SK-N-SH (cell line): Measurements from ENCODE around the gene SIGLEC12. TPM values are rescaled to one million over a fixed set of nuclear protein-coding genes. Genes with fewer than 3 reads are reported as not detected.

ENCODE experiments used
- CTCF ChIA-PET: fragments of 300-600, 350-600 bp; formaldehyde crosslinking; extraction: SDS; loops from one replicate; lab custom pipeline; 2021; lab: Yijun Ruan, JAX
- POLR2A ChIA-PET: fragments of 350-600 bp; sonication (Branson Sonifier 250); formaldehyde crosslinking; extraction: SDS; loops from one replicate; lab custom pipeline; 2020; ENCODE audit warnings: antibody characterized with exemption, inconsistent platforms; lab: Yijun Ruan, JAX
- DNase-seq: peaks from one replicate; pipeline ENCODE4 v3.0.0; 2012
- H2AFZ ChIP-seq: fragments of 200-600 bp; sonication (generic); 2 replicates; pipeline ENCODE4 v1.8.1; 2016; ENCODE audit warnings: antibody characterized with exemption, mild to moderate bottlenecking, low read depth
- H3F3A ChIP-seq: fragments of 200-600 bp; sonication (generic); replicated peaks from 2 replicates; pipeline ENCODE3; 2016; ENCODE audit warnings: antibody characterized with exemption, mild to moderate bottlenecking; ENCODE audit not compliant: insufficient read depth
- H3K27ac ChIP-seq, 2 experiments: fragments of 200-500 bp in 1 of 2; fragments of 200-600 bp in 1 of 2; sonication (Bioruptor generic) in 1 of 2; sonication (generic), shearing (Covaris generic) in 1 of 2; 2 replicates each; pipeline versions ENCODE4 v1.5.1 to v1.6.1; 2014 to 2016; ENCODE audit warnings: low read depth in 2 of 2, inconsistent platforms in 1 of 2, low read length in 1 of 2, mild to moderate bottlenecking in 1 of 2, mixed read lengths in 1 of 2
- H3K27me3 ChIP-seq: fragments of 200-600 bp; sonication (generic), shearing (Covaris generic); 2 replicates; pipeline ENCODE4 v1.6.1; 2016; ENCODE audit warnings: mixed run types; ENCODE audit not compliant: insufficient read depth
- H3K36me3 ChIP-seq, 2 experiments: fragments of 200-500 bp in 1 of 2; fragments of 200-600 bp in 1 of 2; sonication (Bioruptor generic) in 1 of 2; sonication (generic) in 1 of 2; replicated peaks in 1 of 2; 2 replicates each; pipeline versions ENCODE3 to v1.5.1; 2014 to 2016; ENCODE audit warnings: low read length in 1 of 2, mild to moderate bottlenecking in 1 of 2; ENCODE audit not compliant: insufficient read depth in 2 of 2, control insufficient read depth in 1 of 2
- H3K4me1 ChIP-seq, 2 experiments: fragments of 200-500 bp in 1 of 2; fragments of 200-600 bp in 1 of 2; sonication (Bioruptor generic) in 1 of 2; sonication (generic), shearing (Covaris generic) in 1 of 2; 2 replicates each; pipeline versions ENCODE4 v1.5.1 to v1.6.1; 2014 to 2016; ENCODE audit warnings: low read depth in 1 of 2, low read length in 1 of 2, mixed run types in 1 of 2; ENCODE audit not compliant: insufficient read depth in 2 of 2, control insufficient read depth in 1 of 2
- H3K4me2 ChIP-seq: fragments of 200-600 bp; sonication (generic), shearing (Covaris generic); 2 replicates; pipeline ENCODE4 v1.6.1; 2017; ENCODE audit warnings: mixed run types
- H3K4me3 ChIP-seq, 2 experiments: fragments of 200-500 bp in 1 of 2; fragments of 200-600 bp in 1 of 2; sonication (Bioruptor generic) in 1 of 2; sonication (generic), shearing (Covaris generic) in 1 of 2; 2 replicates each; pipeline versions ENCODE4 v1.5.1 to v1.8.1; 2014 to 2016; ENCODE audit warnings: low read depth in 2 of 2, inconsistent platforms in 1 of 2, low read length in 1 of 2, mild to moderate bottlenecking in 1 of 2, mixed read lengths in 1 of 2, moderate library complexity in 1 of 2
- H3K79me2 ChIP-seq: fragments of 200-600 bp; sonication (generic); 2 replicates; pipeline ENCODE4 v1.8.1; 2017; ENCODE audit warnings: mild to moderate bottlenecking; ENCODE audit not compliant: insufficient read depth
- H3K9ac ChIP-seq: fragments of 200-600 bp; sonication (generic); 2 replicates; pipeline ENCODE4 v1.6.1; 2017; ENCODE audit warnings: mixed run types
- H3K9me2 ChIP-seq: fragments of 200-600 bp; sonication (generic); 2 replicates; pipeline ENCODE4 v1.6.1; 2017; ENCODE audit warnings: mixed run types
- H3K9me3 ChIP-seq: fragments of 200-600 bp; sonication (generic); 2 replicates; pipeline ENCODE4 v1.6.1; 2017; ENCODE audit warnings: mixed run types, mild to moderate bottlenecking, moderate library complexity
- H4K20me1 ChIP-seq: fragments of 200-600 bp; sonication (generic); 2 replicates; pipeline ENCODE4 v1.6.1; 2017; ENCODE audit warnings: mild to moderate bottlenecking, mixed run types; ENCODE audit not compliant: insufficient read depth
- EP300 ChIP-seq, 2 experiments: IDR thresholded peaks; 2 replicates each; pipeline versions ENCODE4 v1.4.0 to v1.6.1; 2012; ENCODE audit warnings: borderline replicate concordance in 1 of 2, low read depth in 1 of 2, low read length in 1 of 2
- EZH2phosphoT487 ChIP-seq: fragments of 200-600 bp; sonication (generic); IDR thresholded peaks from 2 replicates; pipeline ENCODE4 v1.6.1; 2017; ENCODE audit warnings: low read depth, mixed run types, mild to moderate bottlenecking, antibody characterized with exemption, moderate library complexity, borderline replicate concordance
- JUND ChIP-seq: IDR thresholded peaks from 2 replicates; pipeline ENCODE4 v1.4.0; 2012
- MEF2A ChIP-seq: IDR thresholded peaks from 2 replicates; pipeline ENCODE4 v1.4.0; 2012; ENCODE audit warnings: low read depth, borderline replicate concordance
- PBX3 ChIP-seq: IDR thresholded peaks from 2 replicates; pipeline ENCODE4; 2012
- POLR2AphosphoS5 ChIP-seq: IDR thresholded peaks from 2 replicates; pipeline ENCODE4 v1.6.1; 2012; ENCODE audit warnings: low read depth, low read length
- REST ChIP-seq: IDR thresholded peaks from 2 replicates; pipeline ENCODE4 v1.6.1; 2012; ENCODE audit warnings: mild to moderate bottlenecking, low read depth, low read length, moderate library complexity
- RFX5 ChIP-seq: IDR thresholded peaks from 2 replicates; pipeline ENCODE4 v1.6.1; 2012; ENCODE audit warnings: mild to moderate bottlenecking, improper control_type of control experiment, low read length
- SMC3 ChIP-seq: IDR thresholded peaks from 2 replicates; pipeline ENCODE4 v1.6.1; 2012; ENCODE audit warnings: low read depth, low read length, improper control_type of control experiment
- USF1 ChIP-seq: IDR thresholded peaks from 2 replicates; pipeline ENCODE4 v1.4.0; 2012; ENCODE audit warnings: low read depth, borderline replicate concordance
- WGBS: methylation state at CpG from one replicate; pipeline ENCODE4 v1.1.6; 2017; ENCODE audit warnings: low lambda C conversion rate; 5-methylcytosine and 5-hydroxymethylcytosine counted together
- polyA plus RNA-seq, 3 experiments: library from polyadenylated mRNA; depleted of rRNA; stranded (reverse); fragments of >200 nt; gene quantifications; 2 replicates each; pipeline ENCODE4 v1.2.3, GENCODE V29; 2012

Gene SIGLEC12
- polyA plus RNA-seq, 1 of the 3 experiments (the other 2 are of a cell fraction), result not detected

- Histone ChIP-seq H3K4me2 (no peak overlapping the region), H3K79me2 (no peaks in the 10 kb centered on the region), H3K36me3 (no peaks in the 10 kb centered on the region), H3F3A (no peaks in the 10 kb centered on the region), H4K20me1 (no peaks in the 10 kb centered on the region), H3K27me3 (peaks cover 8% of the 10 kb centered on the region; the same call in 1 of the 2 replicates), H3K9me3 (no peaks in the 10 kb centered on the region), H3K9ac (no peak overlapping the region), H3K27ac (no peak overlapping the region), H2AFZ (no peak overlapping the region), H3K9me2 (no peaks in the 10 kb centered on the region), H3K4me3 (no peak overlapping the region), H3K4me1 (no peaks in the 10 kb centered on the region)
- DNase-seq, result no peak
- ChIA-PET CTCF (interaction anchor here (1.3 to 2.9 kb wide), 2 partner anchors 13 to 175 kb away, joined by 4 to 20 read pairs; no protein-coding TSS in a partner anchor), POLR2A (no interaction called here)
- no peak for TF ChIP-seq PBX3
- TF ChIP-seq EP300 (IDR thresholded peaks at IDR 0.05; ENCODE audit: borderline replicate concordance in 1 of 2, low read depth in 1 of 2, low read length in 1 of 2), result no peak
- TF ChIP-seq USF1, result no peak
- TF ChIP-seq POLR2AphosphoS5, result no peak
- no peak for TF ChIP-seq RFX5
- no peak for TF ChIP-seq JUND
- TF ChIP-seq MEF2A, result no peak
- WGBS, result 10% methylated on average over 3 of the region's 5 CpGs
These were observed 15.5 kb downstream of the SIGLEC12 start for GRCh38 chr19:51485960-51486660.

- Histone ChIP-seq H3K36me3 (no peaks in the 10 kb centered on the region), H3F3A (no peaks in the 10 kb centered on the region)
- POLR2A ChIA-PET, result no interaction called here
These were observed 21.0 kb downstream of the SIGLEC12 start for GRCh38 chr19:51480590-51480989.

More at GRCh38 chr19:51480590-51480989, 21.0 kb downstream of the SIGLEC12 start:
- no peak for DNase-seq
- CTCF ChIA-PET, result interaction anchor here (1.6 to 5.1 kb wide), 4 partner anchors 7 to 297 kb away, joined by 4 to 46 read pairs (median 10); no protein-coding TSS in a partner anchor
- H3K4me3 ChIP-seq, result no peak overlapping the region
- no peaks in the 10 kb centered on the region for H3K9me3 ChIP-seq
- H3K79me2 ChIP-seq, result no peaks in the 10 kb centered on the region
- peaks cover 16% of the 10 kb centered on the region; the same call in 1 of the 2 replicates for H3K27me3 ChIP-seq
- no peak overlapping the region for H2AFZ ChIP-seq
- H3K9ac ChIP-seq, result no peak overlapping the region
- no peak overlapping the region for H3K27ac ChIP-seq
- 26% methylated on average over 8 of the region's 8 CpGs for WGBS
- H3K9me2 ChIP-seq, result no peaks in the 10 kb centered on the region
- no peak overlapping the region for H3K4me2 ChIP-seq
- H4K20me1 ChIP-seq, result no peaks in the 10 kb centered on the region
- H3K4me1 ChIP-seq, result no peaks in the 10 kb centered on the region
- TF ChIP-seq REST (peak; percentile 95), EZH2phosphoT487 (no peak), SMC3 (no peak)
